ENCODE data around the gene KLK14. TPM values are rescaled to one million over a fixed set of nuclear protein-coding genes. Genes with fewer than 3 reads are reported as not detected.

The KLK14 gene
- total and polyA plus RNA-seq, 7 donors: 0.20 TPM; not detected in 6

GRCh38 chr19:51066393-51067186, 16.1 kb downstream of the KLK14 start:
- ATAC-seq (no peak), DNase-seq (no peak)
- Histone ChIP-seq H3K4me1 (no peaks in the 10 kb centered on the region), H3K27ac (no peak overlapping the region), H3K27me3 (ENCODE audit: insufficient read depth in 3 of 3, low read length in 2 of 3) (peaks cover 0 to 35% (median 2%) of the 10 kb centered on the region in 3 donors), H3K9me3 (no peaks in the 10 kb centered on the region), H3K36me3 (ENCODE audit: insufficient read depth in 1 of 2, low read depth in 1 of 2) (no peaks in the 10 kb centered on the region), H3K4me3 (no peak overlapping the region)
- intact Hi-C loops (cut with DNase I): no loop called here
- WGBS, 3 donors: 55 to 57% (median 56%) methylated on average over 7 of the region's 7 CpGs
- TF ChIP-seq, protein P1, sequence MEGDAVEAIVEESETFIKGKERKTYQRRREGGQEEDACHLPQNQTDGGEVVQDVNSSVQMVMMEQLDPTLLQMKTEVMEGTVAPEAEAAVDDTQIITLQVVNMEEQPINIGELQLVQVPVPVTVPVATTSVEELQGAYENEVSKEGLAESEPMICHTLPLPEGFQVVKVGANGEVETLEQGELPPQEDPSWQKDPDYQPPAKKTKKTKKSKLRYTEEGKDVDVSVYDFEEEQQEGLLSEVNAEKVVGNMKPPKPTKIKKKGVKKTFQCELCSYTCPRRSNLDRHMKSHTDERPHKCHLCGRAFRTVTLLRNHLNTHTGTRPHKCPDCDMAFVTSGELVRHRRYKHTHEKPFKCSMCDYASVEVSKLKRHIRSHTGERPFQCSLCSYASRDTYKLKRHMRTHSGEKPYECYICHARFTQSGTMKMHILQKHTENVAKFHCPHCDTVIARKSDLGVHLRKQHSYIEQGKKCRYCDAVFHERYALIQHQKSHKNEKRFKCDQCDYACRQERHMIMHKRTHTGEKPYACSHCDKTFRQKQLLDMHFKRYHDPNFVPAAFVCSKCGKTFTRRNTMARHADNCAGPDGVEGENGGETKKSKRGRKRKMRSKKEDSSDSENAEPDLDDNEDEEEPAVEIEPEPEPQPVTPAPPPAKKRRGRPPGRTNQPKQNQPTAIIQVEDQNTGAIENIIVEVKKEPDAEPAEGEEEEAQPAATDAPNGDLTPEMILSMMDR (IDR thresholded peaks at IDR 0.05): no peak

GRCh38 chr19:51065221-51065960, 17.3 kb downstream of the KLK14 start:
- no peaks in the 10 kb centered on the region for H3K4me1 ChIP-seq
- TF ChIP-seq, protein P1 (IDR thresholded peaks at IDR 0.05): no peak
- intact Hi-C loops (cut with DNase I): no loop called here
- no peak overlapping the region for H3K4me3 ChIP-seq
- H3K36me3 ChIP-seq (ENCODE audit: insufficient read depth in 1 of 2, low read depth in 1 of 2): no peaks in the 10 kb centered on the region
- no peak for DNase-seq
- H3K27ac ChIP-seq: no peak overlapping the region
- WGBS, 3 donors: 11% methylated on average over 21 to 25 of the region's 25 CpGs
- no peak for ATAC-seq
- H3K9me3 ChIP-seq: no peaks in the 10 kb centered on the region
- H3K27me3 ChIP-seq (ENCODE audit: insufficient read depth in 3 of 3, low read length in 2 of 3): peaks cover 0 to 40% (median 2%) of the 10 kb centered on the region in 3 donors

- peak in 1 of 2 donors; percentile 30 for DNase-seq
- no peak for ATAC-seq
- Histone ChIP-seq H3K27me3 (ENCODE audit: insufficient read depth in 3 of 3, low read length in 2 of 3) (peaks cover 0 to 40% (median 2%) of the 10 kb centered on the region in 3 donors), H3K4me1 (no peaks in the 10 kb centered on the region), H3K36me3 (ENCODE audit: insufficient read depth in 1 of 2, low read depth in 1 of 2) (no peaks in the 10 kb centered on the region), H3K9me3 (no peaks in the 10 kb centered on the region), H3K4me3 (no peak within 1 kb of the TSS), H3K27ac (no peak within 1 kb of the TSS)
- WGBS, 3 donors: 14 to 18% (median 15%) methylated on average over 25 to 38 of the region's 38 CpGs
- TF ChIP-seq, protein P1 (IDR thresholded peaks at IDR 0.05): no peak
- intact Hi-C loops (cut with DNase I): no loop called here
Measured at GRCh38 chr19:51064534-51065220, 18.0 kb downstream of the KLK14 start, which contains the start of gene KLK13. Gene KLK13, minus strand, starts transcription at chr19:51065092. Its CDS starts 25 bp downstream, at chr19:51065067.

- ATAC-seq: no peak
- 85 to 91% (median 85%) methylated on average over 7 of the region's 7 CpGs for whole genome bisulfite sequencing, 3 donors
- H3K27me3 ChIP-seq (ENCODE audit: insufficient read depth in 3 of 3, low read length in 2 of 3): peaks cover 0 to 40% (median 2%) of the 10 kb centered on the region in 3 donors
Measured at GRCh38 chr19:51063664-51064063, 19.0 kb downstream of the KLK14 start.

More at GRCh38 chr19:51063664-51064063, 19.0 kb downstream of the KLK14 start:
- Histone ChIP-seq H3K36me3 (ENCODE audit: insufficient read depth in 1 of 2, low read depth in 1 of 2) (no peaks in the 10 kb centered on the region), H3K4me1 (no peaks in the 10 kb centered on the region), H3K9me3 (no peaks in the 10 kb centered on the region), H3K4me3 (no peak overlapping the region), H3K27ac (no peak overlapping the region)
- DNase-seq: no peak
- TF ChIP-seq, protein P1 (IDR thresholded peaks at IDR 0.05): no peak
- intact Hi-C loops (cut with DNase I): no loop called here
